GM12801 (cell line): ENCODE measurements around the gene DRC7.

Source experiments
- TF ChIP-seq, protein P1 (sequence below): IDR thresholded peaks from one replicate; pipeline ENCODE4 v1.5.1; 2011; ENCODE audit warnings: control low read depth; ENCODE audit not compliant: insufficient read length; ENCODE audit errors: extremely low read depth

The DRC7 gene

DNA sequence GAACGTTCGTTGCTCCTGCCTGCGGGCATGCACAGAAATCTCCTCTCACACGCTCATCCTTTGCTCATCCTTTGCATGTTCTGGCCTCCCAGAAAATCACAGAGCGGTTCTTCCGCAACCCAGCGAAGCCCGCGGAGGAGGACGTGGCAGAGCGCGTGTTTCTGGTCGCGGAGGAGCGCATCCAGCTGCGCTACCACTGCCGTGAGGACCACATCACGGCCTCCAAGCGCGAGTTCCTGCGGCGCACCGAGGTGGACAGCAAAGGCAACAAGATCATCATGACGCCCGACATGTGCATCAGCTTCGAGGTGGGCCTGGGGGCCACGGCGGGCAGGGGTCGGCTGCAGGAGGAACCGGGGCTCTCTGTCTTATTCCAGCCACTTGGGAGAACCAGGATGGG is 31.4 kb downstream of the DRC7 start:
- TF ChIP-seq, protein P1, sequence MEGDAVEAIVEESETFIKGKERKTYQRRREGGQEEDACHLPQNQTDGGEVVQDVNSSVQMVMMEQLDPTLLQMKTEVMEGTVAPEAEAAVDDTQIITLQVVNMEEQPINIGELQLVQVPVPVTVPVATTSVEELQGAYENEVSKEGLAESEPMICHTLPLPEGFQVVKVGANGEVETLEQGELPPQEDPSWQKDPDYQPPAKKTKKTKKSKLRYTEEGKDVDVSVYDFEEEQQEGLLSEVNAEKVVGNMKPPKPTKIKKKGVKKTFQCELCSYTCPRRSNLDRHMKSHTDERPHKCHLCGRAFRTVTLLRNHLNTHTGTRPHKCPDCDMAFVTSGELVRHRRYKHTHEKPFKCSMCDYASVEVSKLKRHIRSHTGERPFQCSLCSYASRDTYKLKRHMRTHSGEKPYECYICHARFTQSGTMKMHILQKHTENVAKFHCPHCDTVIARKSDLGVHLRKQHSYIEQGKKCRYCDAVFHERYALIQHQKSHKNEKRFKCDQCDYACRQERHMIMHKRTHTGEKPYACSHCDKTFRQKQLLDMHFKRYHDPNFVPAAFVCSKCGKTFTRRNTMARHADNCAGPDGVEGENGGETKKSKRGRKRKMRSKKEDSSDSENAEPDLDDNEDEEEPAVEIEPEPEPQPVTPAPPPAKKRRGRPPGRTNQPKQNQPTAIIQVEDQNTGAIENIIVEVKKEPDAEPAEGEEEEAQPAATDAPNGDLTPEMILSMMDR: no peak

DNA sequence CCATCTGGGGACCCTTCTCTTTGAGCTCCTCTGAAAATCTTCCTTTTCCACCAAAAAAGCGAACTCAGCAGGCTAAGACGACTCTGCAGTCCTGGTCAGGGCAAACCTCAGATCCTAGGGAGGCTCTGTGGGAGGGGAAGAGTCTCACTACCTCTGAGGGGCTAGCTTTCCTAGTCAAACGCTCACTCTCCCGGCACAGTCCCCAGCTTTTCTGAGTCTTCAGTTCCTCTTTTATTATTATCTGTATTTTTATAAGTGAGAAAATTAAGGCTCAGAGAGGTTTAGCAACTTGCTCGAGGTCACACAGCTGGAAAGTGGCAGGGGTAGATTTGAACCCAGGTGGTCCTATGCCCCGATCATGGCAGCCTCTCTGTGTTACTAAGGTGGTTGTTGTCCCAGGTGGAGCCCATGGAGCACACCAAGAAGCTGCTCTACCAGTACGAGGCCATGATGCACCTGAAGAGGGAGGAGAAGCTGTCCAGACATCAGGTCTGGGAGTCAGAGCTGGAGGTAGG is 31.9 kb downstream of the DRC7 start:
- TF ChIP-seq, protein P1: no peak

DNA sequence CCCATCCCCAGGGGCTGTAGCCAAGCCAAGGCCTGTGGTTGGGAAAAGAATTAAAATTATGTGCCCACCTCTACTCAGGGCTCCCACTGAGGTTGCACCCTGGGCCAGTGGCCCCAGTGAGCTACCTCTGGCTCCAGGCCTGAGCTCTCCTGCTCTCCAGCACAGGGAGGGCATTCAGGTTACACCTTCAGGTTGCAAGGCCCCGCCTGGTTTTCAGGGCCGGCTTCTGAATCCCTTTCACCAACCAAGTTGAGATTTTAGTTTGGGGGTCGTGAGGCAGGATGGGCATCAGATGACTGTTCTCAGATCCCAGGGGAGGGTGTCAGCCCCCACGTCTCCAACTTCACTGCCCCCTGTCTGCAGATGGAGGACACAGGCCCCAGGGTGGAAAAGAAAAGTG is 33.0 kb downstream of the DRC7 start:
- TF ChIP-seq, protein P1: no peak

DNA sequence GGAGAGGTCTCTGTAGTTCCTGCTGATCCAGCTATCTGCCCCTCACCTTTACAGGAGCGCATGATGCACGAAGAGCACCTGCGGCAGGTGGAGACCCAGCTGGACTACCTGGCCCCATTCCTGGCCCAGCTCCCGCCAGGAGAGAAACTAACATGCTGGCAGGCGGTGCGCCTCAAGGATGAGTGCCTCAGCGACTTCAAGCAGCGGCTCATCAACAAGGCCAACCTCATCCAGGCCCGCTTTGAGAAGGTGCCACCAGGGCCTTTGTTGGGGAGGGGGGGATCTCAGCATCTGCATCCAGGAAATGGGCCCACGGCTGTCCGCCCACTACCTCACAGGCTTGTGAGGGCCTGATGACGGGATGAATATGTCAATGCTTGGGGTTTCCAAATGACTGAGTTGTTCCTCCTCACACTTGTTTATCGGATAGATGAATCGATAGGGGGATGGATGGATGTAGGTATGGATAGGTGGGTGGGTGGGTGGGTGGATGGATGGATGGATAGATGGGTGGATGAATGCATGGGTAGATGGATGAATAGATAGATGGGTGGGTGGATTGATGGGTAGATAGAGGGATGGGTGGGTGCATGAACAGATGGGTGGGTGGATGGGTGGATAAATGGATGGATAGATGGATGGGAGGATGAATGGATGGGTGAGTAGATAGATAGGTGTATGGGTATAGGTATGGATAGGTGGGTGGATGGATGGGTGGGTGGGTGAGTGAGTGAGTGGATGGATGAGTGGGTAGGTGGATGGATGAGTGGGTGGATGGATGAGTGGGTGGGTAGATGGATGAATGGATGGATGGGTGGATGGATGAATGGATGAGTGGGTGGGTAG is 34.0 kb downstream of the DRC7 start:
- TF ChIP-seq, protein P1: no peak

DNA sequence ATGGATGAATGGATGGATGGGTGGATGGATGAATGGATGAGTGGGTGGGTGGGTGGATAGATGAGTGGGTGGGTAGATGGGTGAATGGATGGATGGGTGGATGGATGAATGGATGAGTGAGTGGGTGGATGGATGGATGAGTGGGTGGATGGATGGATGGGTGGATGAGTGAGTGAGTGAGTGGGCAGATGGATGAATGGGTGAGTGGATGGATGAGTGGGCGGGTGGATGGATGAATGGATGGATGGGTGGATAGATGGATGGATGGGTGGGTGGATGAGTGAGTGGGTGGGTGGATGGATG is 34.5 kb downstream of the DRC7 start:
- TF ChIP-seq, protein P1: no peak

DNA sequence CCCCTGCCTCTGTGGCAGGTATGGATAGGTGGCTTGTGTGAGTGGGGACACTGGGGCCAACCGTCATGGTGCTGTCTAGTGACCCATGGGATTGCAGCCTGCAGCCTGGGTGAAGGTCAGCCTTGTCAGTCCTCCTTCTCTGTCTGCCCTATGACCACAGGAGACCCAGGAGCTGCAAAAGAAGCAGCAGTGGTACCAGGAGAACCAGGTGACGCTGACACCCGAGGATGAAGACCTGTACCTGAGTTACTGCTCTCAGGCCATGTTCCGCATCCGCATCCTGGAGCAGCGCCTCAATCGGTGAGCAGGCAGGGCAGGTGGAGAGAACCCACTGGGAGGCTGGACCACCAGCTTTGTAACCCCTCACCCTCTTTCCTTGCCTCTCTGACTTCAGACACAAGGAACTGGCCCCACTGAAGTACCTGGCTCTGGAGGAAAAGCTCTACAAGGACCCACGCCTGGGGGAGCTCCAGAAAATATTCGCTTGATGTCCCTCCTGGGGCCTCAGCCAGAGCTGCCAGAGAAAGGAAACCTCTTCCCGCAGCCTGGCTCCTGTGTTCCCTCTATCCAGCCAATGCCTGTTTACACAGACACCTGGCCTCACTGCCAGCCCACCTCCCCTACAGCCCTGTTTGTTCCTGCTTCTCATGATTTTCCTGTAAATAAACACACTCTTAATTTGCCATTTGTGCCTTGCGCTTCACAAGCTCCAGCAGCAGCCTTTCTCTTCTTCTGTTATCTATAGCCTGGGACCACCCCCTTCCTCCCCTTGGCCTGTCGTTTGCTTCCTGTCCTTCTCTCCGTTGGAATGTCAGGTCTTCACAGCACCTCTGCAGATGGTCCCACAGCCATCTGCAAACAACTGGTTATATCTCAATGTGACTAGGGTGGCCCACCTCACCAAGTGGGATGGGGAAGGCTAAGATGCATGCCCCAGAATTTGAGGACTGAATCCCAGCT is 36.4 kb downstream of the DRC7 start:
- TF ChIP-seq, protein P1: no peak

DNA sequence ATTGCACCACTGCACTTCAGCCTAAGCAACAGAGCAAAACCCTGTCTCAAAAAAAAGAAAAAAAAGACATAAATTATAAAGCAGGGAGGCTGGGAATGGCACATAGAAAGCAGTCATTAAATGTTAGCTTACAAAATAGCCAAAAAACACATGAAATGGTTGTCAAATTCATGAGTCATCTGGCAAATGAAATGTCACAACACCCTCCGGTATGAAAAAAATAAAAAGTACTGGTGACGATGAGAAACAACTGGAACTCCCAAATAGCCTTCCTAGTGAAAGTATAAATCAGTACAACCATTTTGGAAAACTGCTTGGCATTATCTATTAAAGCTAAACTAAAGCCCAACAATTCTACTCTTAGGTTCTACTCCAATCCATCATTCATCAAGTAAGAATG is 37.4 kb downstream of the DRC7 start:
- TF ChIP-seq, protein P1: no peak
